H1 (cell line): Measurements from ENCODE around the gene OR8A1. TPM values are rescaled to one million over a fixed set of nuclear protein-coding genes. Genes with fewer than 3 reads are reported as not detected.

Experiments
- CTCF ChIA-PET: fragments of 300-600 bp; sonication (Branson Sonifier 250); formaldehyde crosslinking; loops from one replicate; lab custom pipeline; 2021; ENCODE audit not compliant: partially characterized antibody; lab: Charles Lee
- POLR2A ChIA-PET: fragments of 300-600 bp; sonication (Branson Sonifier 250); formaldehyde crosslinking; loops from one replicate; lab custom pipeline; 2021; ENCODE audit warnings: inconsistent platforms; ENCODE audit not compliant: partially characterized antibody; lab: Charles Lee
- DNase-seq, 2 experiments: peaks; one replicate each; pipeline versions ENCODE4 v3.0.0 to v3.0.0-alpha.2; 2010 to 2022; ENCODE audit warnings: low spot score in 2 of 2, low read depth in 1 of 2, mixed read lengths in 1 of 2
- FAIRE-seq: peaks from 2 replicates; lab custom pipeline; 2011; peaks lifted over from hg19 to GRCh38; lab: Jason Lieb, UNC
- H2AFZ ChIP-seq: 2 replicates; pipeline ENCODE4 v1.8.1; 2012; ENCODE audit warnings: low read length, inconsistent platforms
- H2AK5ac ChIP-seq: 2 replicates; pipeline ENCODE4 v1.6.1; 2013; ENCODE audit warnings: low read depth, low read length
- H2BK120ac ChIP-seq: replicated peaks from 2 replicates; pipeline ENCODE3; 2013; ENCODE audit warnings: low read depth, low read length, inconsistent platforms
- H2BK12ac ChIP-seq: 2 replicates; pipeline ENCODE4 v1.6.1; 2013; ENCODE audit warnings: low read depth, low read length
- H2BK15ac ChIP-seq: 2 replicates; pipeline ENCODE4 v1.6.1; 2013; ENCODE audit warnings: low read length
- H2BK20ac ChIP-seq: 2 replicates; pipeline ENCODE4 v1.6.1; 2013; ENCODE audit warnings: low read length
- H2BK5ac ChIP-seq: 2 replicates; pipeline ENCODE4 v1.6.1; 2013; ENCODE audit warnings: low read depth, low read length
- H3K14ac ChIP-seq: 2 replicates; pipeline ENCODE4 v1.6.1; 2013; ENCODE audit warnings: inconsistent platforms; ENCODE audit not compliant: insufficient read length
- H3K18ac ChIP-seq: 2 replicates; pipeline ENCODE4 v1.6.1; 2013; ENCODE audit warnings: low read length; ENCODE audit errors: extremely low read depth
- H3K23ac ChIP-seq: 2 replicates; pipeline ENCODE4 v1.6.1; 2013; ENCODE audit warnings: inconsistent platforms; ENCODE audit not compliant: insufficient read length
- H3K23me2 ChIP-seq: 2 replicates; pipeline ENCODE4 v1.6.1; 2013; ENCODE audit warnings: low read depth, low read length
- H3K27ac ChIP-seq: 2 replicates; pipeline ENCODE4 v1.6.1; 2011; ENCODE audit warnings: low read depth, low read length, inconsistent platforms
- H3K27me3 ChIP-seq, 4 experiments: replicated peaks in 1 of 4; 1 replicate in 1 of 4; 2 replicates in 3 of 4; pipeline versions ENCODE4 v1.6.1 to v1.8.1; 2011 to 2013; ENCODE audit warnings: low read length in 3 of 4, mild to moderate bottlenecking in 3 of 4, inconsistent platforms in 2 of 4, mixed read lengths in 2 of 4, moderate library complexity in 1 of 4; ENCODE audit not compliant: control insufficient read depth in 3 of 4, insufficient read depth in 3 of 4; ENCODE audit errors: extremely low read depth in 1 of 4
- H3K36me3 ChIP-seq, 4 experiments: 2 replicates each; pipeline versions ENCODE4 v1.6.1 to v1.8.1; 2011 to 2013; ENCODE audit warnings: mild to moderate bottlenecking in 4 of 4, low read length in 3 of 4, moderate library complexity in 2 of 4, control low read depth in 1 of 4, inconsistent platforms in 1 of 4; ENCODE audit not compliant: insufficient read depth in 4 of 4, control insufficient read depth in 2 of 4
- H3K4ac ChIP-seq: replicated peaks from 2 replicates; pipeline ENCODE3; 2013; ENCODE audit warnings: low read length, low read depth, mixed read lengths, inconsistent platforms; ENCODE audit not compliant: insufficient read length
- H3K4me1 ChIP-seq, 4 experiments: replicated peaks in 1 of 4; 1 replicate in 1 of 4; 2 replicates in 3 of 4; pipeline versions ENCODE4 v1.6.1 to v1.8.1; 2011 to 2013; ENCODE audit warnings: low read length in 3 of 4, inconsistent platforms in 2 of 4, mixed read lengths in 1 of 4; ENCODE audit not compliant: insufficient read depth in 4 of 4, control insufficient read depth in 3 of 4
- H3K4me2 ChIP-seq, 2 experiments: 2 replicates each; pipeline versions ENCODE4 v1.6.1 to v1.8.1; 2011 to 2013; ENCODE audit warnings: low read depth in 2 of 2, low read length in 2 of 2, control low read depth in 1 of 2, inconsistent platforms in 1 of 2, mild to moderate bottlenecking in 1 of 2; ENCODE audit not compliant: insufficient read depth in 1 of 2
- H3K4me3 ChIP-seq, 4 experiments: fragments of 200-600, 300-600 bp in 1 of 4; sonication (generic), shearing (Covaris generic), sonication (Bioruptor Twin) in 1 of 4; 2 replicates each; pipeline versions ENCODE4 v1.5.1 to v1.8.1; 2011 to 2016; ENCODE audit warnings: low read length in 4 of 4, low read depth in 3 of 4, control low read depth in 2 of 4, inconsistent platforms in 2 of 4, mild to moderate bottlenecking in 2 of 4, mixed read lengths in 1 of 4, moderate library complexity in 1 of 4; ENCODE audit not compliant: insufficient read depth in 2 of 4; ENCODE audit errors: extremely low read depth in 1 of 4
- H3K56ac ChIP-seq: replicated peaks from 2 replicates; pipeline ENCODE3; 2013; ENCODE audit warnings: low read depth, mild to moderate bottlenecking, mixed read lengths, low read length, inconsistent platforms; ENCODE audit not compliant: insufficient read length
- H3K79me1 ChIP-seq: 2 replicates; pipeline ENCODE4 v1.6.1; 2013; ENCODE audit warnings: low read depth, low read length, control low read depth
- H3K79me2 ChIP-seq, 2 experiments: 2 replicates each; pipeline versions ENCODE4 v1.6.1 to v1.8.1; 2012 to 2013; ENCODE audit warnings: low read length in 2 of 2, mild to moderate bottlenecking in 2 of 2, inconsistent platforms in 1 of 2; ENCODE audit not compliant: insufficient read depth in 2 of 2, control insufficient read depth in 1 of 2
- H3K9ac ChIP-seq, 4 experiments: replicated peaks in 1 of 4; 1 replicate in 1 of 4; 2 replicates in 3 of 4; pipeline versions ENCODE4 v1.6.1 to v1.8.1; 2011 to 2013; ENCODE audit warnings: low read depth in 3 of 4, low read length in 3 of 4, control low read depth in 2 of 4, mild to moderate bottlenecking in 2 of 4, moderate library complexity in 2 of 4, inconsistent platforms in 1 of 4; ENCODE audit errors: extremely low read depth in 1 of 4
- H3K9me3 ChIP-seq, 2 experiments: 2 replicates each; pipeline versions ENCODE4 v1.6.1 to v1.8.1; 2012 to 2013; ENCODE audit warnings: mild to moderate bottlenecking in 2 of 2, moderate library complexity in 2 of 2, control low read depth in 1 of 2, inconsistent platforms in 1 of 2, low read depth in 1 of 2, low read length in 1 of 2, mixed read lengths in 1 of 2; ENCODE audit not compliant: insufficient read depth in 2 of 2
- H4K20me1 ChIP-seq, 2 experiments: replicated peaks in 1 of 2; 2 replicates each; pipeline versions ENCODE3 to v1.8.1; 2011 to 2013; ENCODE audit warnings: inconsistent platforms in 2 of 2, low read length in 2 of 2, mild to moderate bottlenecking in 1 of 2; ENCODE audit not compliant: insufficient read depth in 2 of 2, control insufficient read depth in 1 of 2
- H4K5ac ChIP-seq: 2 replicates; pipeline ENCODE4 v1.6.1; 2013; ENCODE audit warnings: low read length, low read depth, mixed read lengths, inconsistent platforms; ENCODE audit not compliant: insufficient read length
- H4K8ac ChIP-seq: 2 replicates; pipeline ENCODE4 v1.8.0; 2013; ENCODE audit warnings: mild to moderate bottlenecking, moderate library complexity, low read length, inconsistent platforms; ENCODE audit not compliant: insufficient read depth; ENCODE audit errors: extremely low read depth
- H4K91ac ChIP-seq: replicated peaks from 2 replicates; pipeline ENCODE3; 2013; ENCODE audit warnings: low read length, mixed read lengths, inconsistent platforms; ENCODE audit not compliant: insufficient read length
- ASH2L ChIP-seq: fragments of 200-600, 300-600 bp; sonication (generic); IDR thresholded peaks from one replicate; pipeline ENCODE4 v1.7.1; 2017; ENCODE audit warnings: low read length
- ATF2 ChIP-seq: IDR thresholded peaks from 2 replicates; pipeline ENCODE4 v1.6.1; 2012; ENCODE audit warnings: low read length, inconsistent platforms
- ATF3 ChIP-seq: IDR thresholded peaks from 2 replicates; pipeline ENCODE4 v1.6.1; 2011; ENCODE audit warnings: low read depth, mild to moderate bottlenecking, low read length; ENCODE audit not compliant: insufficient read depth
- CBX8 ChIP-seq: fragments of 300-800, 300-1000 bp; sonication (generic); IDR thresholded peaks from 2 replicates; pipeline ENCODE4 v1.7.1; 2016; ENCODE audit warnings: low read depth, low read length, borderline replicate concordance
- E2F6 ChIP-seq: IDR thresholded peaks from 2 replicates; pipeline ENCODE4 v1.6.1; 2012; ENCODE audit warnings: inconsistent platforms
- KDM5A ChIP-seq: fragments of 200-600 bp; IDR thresholded peaks from 2 replicates; pipeline ENCODE4 v1.7.1; 2012; ENCODE audit warnings: mild to moderate bottlenecking, low read length, inconsistent platforms, mixed read lengths
- NANOG ChIP-seq: IDR thresholded peaks from 2 replicates; pipeline ENCODE4 v1.6.1; 2011; ENCODE audit warnings: low read length, low read depth, mild to moderate bottlenecking, inconsistent platforms; ENCODE audit not compliant: insufficient read depth, poor library complexity, severe bottlenecking
- RNF2 ChIP-seq: fragments of 200-900, 300-1000 bp; sonication (generic); IDR thresholded peaks from 2 replicates; pipeline ENCODE4 v1.7.1; 2016; ENCODE audit warnings: borderline replicate concordance, low read depth, mild to moderate bottlenecking, antibody characterized with exemption, low read length; ENCODE audit not compliant: poor library complexity, severe bottlenecking; ENCODE audit errors: missing control alignments
- SIRT6 ChIP-seq: IDR thresholded peaks from one replicate; pipeline ENCODE4 v1.7.1; 2012; ENCODE audit warnings: low read length, inconsistent platforms
- WGBS, 2 experiments: shearing (Covaris generic) in 1 of 2; methylation state at CpG; one replicate each; pipeline versions ENCODE4 v1.1.6 to v1.1.7; 2013 to 2015; ENCODE audit warnings: low lambda C conversion rate in 2 of 2, mixed read lengths in 2 of 2, inconsistent platforms in 1 of 2, low coverage in 1 of 2, missing lambda C conversion rate in 1 of 2; ENCODE audit not compliant: insufficient replicate concordance in 2 of 2, insufficient coverage in 1 of 2, insufficient read length in 1 of 2; ENCODE audit errors: extremely low coverage in 1 of 2, missing lambda C conversion rate in 1 of 2; 5-methylcytosine and 5-hydroxymethylcytosine counted together
- polyA plus RNA-seq, 7 experiments: library from polyadenylated mRNA; depleted of rRNA in 3 of 7; stranded (reverse) in 5 of 7; unstranded in 2 of 7; fragments of >200 nt in 5 of 7; fragments of 200-250 nt in 2 of 7; gene quantifications; 1 replicate in 5 of 7; 2 replicates in 1 of 7; 4 replicates in 1 of 7; pipeline versions ENCODE4 v1.2.1 to v1.2.3, GENCODE V29; 2011 to 2013; ENCODE audit warnings: missing spikeins in 2 of 7, mixed read lengths in 2 of 7
- total RNA-seq: library from RNA; stranded (reverse); fragmentation: NEBNext Ultra II Directional; extraction: Animal tissue kit (Norgen Biotek cat#: 25700); gene quantifications from 2 replicates; pipeline ENCODE4 v1.2.1, GENCODE V29; 2021

OR8A1 gene
- total and polyA plus RNA-seq, 2 of the 8 experiments (the other 6 are each of a cell fraction or from before 2014, with no cell fraction given) = not detected

GRCh38 chr11:124592627-124593026 is 22.8 kb downstream of the OR8A1 start:
- no peak overlapping the region for H2BK20ac ChIP-seq
- no peak overlapping the region for H3K4me3 ChIP-seq
- no peaks in the 10 kb centered on the region for H3K79me2 ChIP-seq
- no peak for DNase-seq
- no peak overlapping the region for H4K8ac ChIP-seq
- H2AFZ ChIP-seq = no peak overlapping the region
- CTCF ChIA-PET = interaction anchor here (0.6 to 2.5 kb wide), 3 partner anchors 10 to 191 kb away, joined by 3 to 9 read pairs (median 4); no protein-coding TSS in a partner anchor
- H3K9me3 ChIP-seq = no peaks in the 10 kb centered on the region
- H3K56ac ChIP-seq = no peak overlapping the region
- no peaks in the 10 kb centered on the region for H3K79me1 ChIP-seq
- H4K91ac ChIP-seq = no peak overlapping the region
- TF ChIP-seq ATF3 (no peak), E2F6 (no peak), NANOG (no peak), CBX8 (no peak), ASH2L (no peak), SIRT6 (no peak), RNF2 (no peak), ATF2 (no peak), KDM5A (no peak)
- H4K5ac ChIP-seq = no peak overlapping the region
- H3K4me1 ChIP-seq = no peaks in the 10 kb centered on the region
- H4K20me1 ChIP-seq = no peaks in the 10 kb centered on the region
- no peak overlapping the region for H3K18ac ChIP-seq
- no peak overlapping the region for H3K23ac ChIP-seq
- H2BK5ac ChIP-seq = no peak overlapping the region
- no peak overlapping the region for H3K4me2 ChIP-seq
- H3K36me3 ChIP-seq = no peaks in the 10 kb centered on the region
- H3K9ac ChIP-seq = no peak overlapping the region
- H3K23me2 ChIP-seq = no peaks in the 10 kb centered on the region; the same call in 1 of the 2 replicates
- H3K27me3 ChIP-seq = no peaks in the 10 kb centered on the region
- no peak overlapping the region for H3K14ac ChIP-seq
- H2AK5ac ChIP-seq = no peak overlapping the region
- WGBS, 2 experiments = 90% methylated on average over 6 of the region's 6 CpGs; no CpG with 5 or more reads in 1 of the 2 experiments
- no peak overlapping the region for H2BK120ac ChIP-seq
- FAIRE-seq = no peak
- no peak overlapping the region for H2BK12ac ChIP-seq
- no peak overlapping the region for H3K4ac ChIP-seq
- POLR2A ChIA-PET = no interaction called here
- no peak overlapping the region for H3K27ac ChIP-seq
- H2BK15ac ChIP-seq = no peak overlapping the region
